K562 (cell line): Measurements from ENCODE around the gene SLC22A6. TPM values are rescaled to one million over a fixed set of nuclear protein-coding genes. Genes with fewer than 3 reads are reported as not detected.

Experiments used
- ATAC-seq: fragments of 200-7000 bp; cut with Tn5 transposase; 3 replicates; pipeline ENCODE4 v1.9.1; 2020; ENCODE audit warnings: moderate library complexity
- BruUV-seq: library from RNA; stranded (reverse); fragments of 400-500 nt; replicated peaks from 2 replicates; lab custom pipeline; 2021; lab: Mats Ljungman, UMichigan
- CTCF ChIA-PET: fragments of 300-600 bp; formaldehyde crosslinking; extraction: SDS; loops from one replicate; lab custom pipeline; 2021; ENCODE audit warnings: low intra/inter-chr PET ratio; lab: Yijun Ruan, JAX
- POLR2A ChIA-PET: fragments of 300-600, 350-650 bp; sonication (Branson Sonifier 250); formaldehyde crosslinking; extraction: SDS; loops from one replicate; lab custom pipeline; 2021; ENCODE audit warnings: antibody characterized with exemption, inconsistent platforms; lab: Yijun Ruan, JAX
- DNase-seq, 4 experiments: peaks; one replicate each; pipeline versions ENCODE4 v3.0.0 to v3.0.0-alpha.2; 2011 to 2018; ENCODE audit warnings: low spot score in 3 of 4, mixed read lengths in 3 of 4; ENCODE audit errors: extremely low read depth in 1 of 4
- FAIRE-seq: peaks from 2 replicates; lab custom pipeline; 2011; peaks lifted over from hg19 to GRCh38; lab: Jason Lieb, UNC
- H2AFZ ChIP-seq: 2 replicates; pipeline ENCODE4 v1.6.0; 2011; ENCODE audit warnings: low read depth, low read length, control low read depth, inconsistent platforms
- H3K27ac ChIP-seq: fragments of 200-600 bp; 3 replicates; pipeline ENCODE4 v1.8.0; 2011; ENCODE audit warnings: low read depth, mild to moderate bottlenecking, control low read depth, inconsistent platforms, low read length, moderate library complexity, mixed read lengths; ENCODE audit errors: extremely low read depth
- H3K27me3 ChIP-seq, 2 experiments: fragments of 300-600 bp in 1 of 2; 2 replicates in 1 of 2; 3 replicates in 1 of 2; pipeline versions ENCODE4 v1.6.0 to v1.8.0; 2011; ENCODE audit warnings: inconsistent platforms in 2 of 2, low read length in 2 of 2, mild to moderate bottlenecking in 1 of 2, mixed read lengths in 1 of 2, moderate library complexity in 1 of 2; ENCODE audit not compliant: control insufficient read depth in 2 of 2, insufficient read depth in 2 of 2
- H3K36me3 ChIP-seq: fragments of 300-600 bp; 3 replicates; pipeline ENCODE4 v1.8.0; 2011; ENCODE audit warnings: mild to moderate bottlenecking, low read length, inconsistent platforms; ENCODE audit not compliant: control insufficient read depth, insufficient read depth
- H3K4me1 ChIP-seq, 2 experiments: fragments of 200-600 bp in 1 of 2; replicated peaks in 1 of 2; 2 replicates in 1 of 2; 3 replicates in 1 of 2; pipeline versions ENCODE4 v1.5.1 to v1.8.0; 2011; ENCODE audit warnings: inconsistent platforms in 2 of 2, low read length in 2 of 2, mild to moderate bottlenecking in 1 of 2, mixed read lengths in 1 of 2, moderate library complexity in 1 of 2; ENCODE audit not compliant: control insufficient read depth in 2 of 2, insufficient read depth in 2 of 2
- H3K4me2 ChIP-seq: 2 replicates; pipeline ENCODE4 v1.6.1; 2011; ENCODE audit warnings: low read length, control low read depth, inconsistent platforms, mixed read lengths; ENCODE audit not compliant: insufficient read depth
- H3K4me3 ChIP-seq: fragments of 200-600 bp; sonication (generic), shearing (Covaris generic); 2 replicates; pipeline ENCODE4 v1.5.1; 2016; ENCODE audit warnings: control low read depth, inconsistent platforms
- H3K79me2 ChIP-seq: fragments of 200-600 bp; 3 replicates; pipeline ENCODE4 v1.8.0; 2011; ENCODE audit warnings: low read length, inconsistent platforms; ENCODE audit not compliant: control insufficient read depth, insufficient read depth
- H3K9ac ChIP-seq, 2 experiments: 2 replicates each; pipeline versions ENCODE4 v1.6.0 to v1.6.1; 2011; ENCODE audit warnings: low read depth in 2 of 2, low read length in 2 of 2, control low read depth in 1 of 2, inconsistent platforms in 1 of 2, mild to moderate bottlenecking in 1 of 2, mixed read lengths in 1 of 2; ENCODE audit not compliant: insufficient read depth in 1 of 2
- H3K9me1 ChIP-seq: one replicate; pipeline ENCODE4 v1.6.0; 2011; ENCODE audit warnings: inconsistent platforms, mild to moderate bottlenecking, low read length, moderate library complexity; ENCODE audit not compliant: control insufficient read depth, insufficient read depth
- H3K9me3 ChIP-seq: replicated peaks from 2 replicates; pipeline ENCODE4 v1.5.1; 2011; ENCODE audit warnings: low read depth, low read length, inconsistent platforms; ENCODE audit not compliant: control insufficient read depth, insufficient read depth
- H4K20me1 ChIP-seq: replicated peaks from 2 replicates; pipeline ENCODE4 v1.6.1; 2011; ENCODE audit warnings: low read length, inconsistent platforms, mixed read lengths; ENCODE audit not compliant: control insufficient read depth, insufficient read depth
- ATF1 ChIP-seq, 2 experiments: fragments of 450-650 bp in 1 of 2; IDR thresholded peaks; 2 replicates each; pipeline ENCODE4 v1.6.1; 2016; ENCODE audit warnings: missing compliant biosample characterization in 1 of 2, missing genetic modification characterization in 1 of 2
- DEAF1 ChIP-seq: fragments of 450-650 bp; formaldehyde crosslinking; IDR thresholded peaks from 2 replicates; pipeline ENCODE4 v1.4.0; 2020; ENCODE audit warnings: mild to moderate bottlenecking, moderate library complexity
- ESRRA ChIP-seq: fragments of 450-650 bp; IDR thresholded peaks from 2 replicates; pipeline ENCODE4 v1.6.1; 2014; ENCODE audit warnings: low read depth, mild to moderate bottlenecking, moderate library complexity, borderline replicate concordance
- WGBS: fragments of 100-300 bp; shearing (Covaris generic); methylation state at CpG from one replicate; pipeline ENCODE4 v1.1.6; 2016; ENCODE audit warnings: low coverage, mixed read lengths; ENCODE audit not compliant: insufficient coverage; ENCODE audit errors: missing lambda C conversion rate; 5-methylcytosine and 5-hydroxymethylcytosine counted together
- in situ Hi-C: fragments of 300-500 bp; cut with MboI; formaldehyde crosslinking; loops from 4 replicates; pipeline ENCODE4 v1.15.0; 2018; ENCODE audit warnings: inconsistent platforms, mixed read lengths
- intact Hi-C: fragments of 100-400 bp; cut with micrococcal nuclease; formaldehyde crosslinking; loops from 2 replicates; pipeline ENCODE4 v1.14.2; 2022
- polyA plus RNA-seq, 8 experiments: library from polyadenylated mRNA; depleted of rRNA in 4 of 8; stranded (reverse) in 5 of 8; unstranded in 3 of 8; fragments of >200 nt; fragmentation: Nextera tagmentation in 2 of 8; fragmentation: Illumina TruSeq in 1 of 8; extraction: Ambion mirVana in 2 of 8; extraction: Trizol in 1 of 8; gene quantifications; 2 replicates each; pipeline versions ENCODE4 v1.2.1 to v1.2.3, GENCODE V29; 2011 to 2014; ENCODE audit warnings: inconsistent platforms in 1 of 8, missing spikeins in 1 of 8
- total RNA-seq, 7 experiments: library from RNA; depleted of rRNA in 6 of 7; stranded (reverse); fragments of >200 nt in 6 of 7; fragmentation: Illumina TruSeq in 2 of 7; extraction: Trizol in 2 of 7; gene quantifications; 2 replicates each; pipeline versions ENCODE4 v1.2.1 to v1.2.3, GENCODE V29; 2011 to 2021; ENCODE audit warnings: low replicate concordance in 1 of 7

Gene SLC22A6
- total and polyA plus RNA-seq, 9 of the 15 experiments (the other 6 are each of a cell fraction or from before 2014, with no cell fraction given) = not detected

GRCh38 chr11:63007920-63008319, 23.2 kb upstream of the SLC22A6 start:
- DNase-seq = peak in 3 of 4 experiments; percentile 18 to 26 (median 24)
- POLR2A ChIA-PET = interaction anchor here (0.5 to 1.4 kb wide), 6 partner anchors 11 to 597 kb away, joined by 3 to 4 read pairs (median 3); no protein-coding TSS in a partner anchor
- H3K27ac ChIP-seq = no peak overlapping the region
- H3K27me3 ChIP-seq = peaks cover 18 to 39% of the 10 kb centered on the region in 2 experiments
- 0 out of 2 replicates have a peak, but pooled peaks cover 4% of the 10 kb centered on the region for H4K20me1 ChIP-seq
- TF ChIP-seq ESRRA (peak; percentile 89), ATF1 (CRISPR knock-in tag; IDR thresholded peaks at IDR 0.05) (no peak), ATF1 (tag; IDR thresholded peaks at IDR 0.05) (0 out of 2 replicates have a peak, but pooled peaks have one; percentile 20), DEAF1 (no peak)
- no peaks in the 10 kb centered on the region for H3K79me2 ChIP-seq
- no peak overlapping the region for H3K4me3 ChIP-seq
- H3K36me3 ChIP-seq = no peaks in the 10 kb centered on the region
- no peak for FAIRE-seq
- H3K9me1 ChIP-seq = no peaks in the 10 kb centered on the region
- CTCF ChIA-PET = interaction anchor here (0.6 kb wide), 1 partner anchor 9 kb away, joined by 5 read pairs; no protein-coding TSS in a partner anchor
- BruUV-seq = no TSS peak
- 6% methylated on average over 5 of the region's 5 CpGs for WGBS
- H3K4me1 ChIP-seq = no peaks in the 10 kb centered on the region; a peak in 1 of 5 replicates
- ATAC-seq = peak; percentile 60
- no peak overlapping the region for H2AFZ ChIP-seq
- H3K9ac ChIP-seq = 0 out of 4 replicates have a peak overlapping the region, but pooled peaks of 1 of the 2 experiments have one; percentile 20
- no peaks in the 10 kb centered on the region for H3K9me3 ChIP-seq
- H3K4me2 ChIP-seq = no peak overlapping the region
- in situ Hi-C loops = loop anchor here (25.0 kb wide), 1 partner anchor 621 kb away; no protein-coding TSS in a partner anchor
- intact Hi-C loops = no loop called here
